IMR-90 (cell line): ENCODE results near the gene MTRFR.
"Not testable (repeated sequence)": the region's sequence is repeated elsewhere in the genome, so short reads cannot be mapped to it uniquely, and the experiment has no call there.

Experiments
- BHLHE40 ChIP-seq: fragments of 150-350 bp; IDR thresholded peaks from 2 replicates; pipeline ENCODE4 v1.6.1; 2016; ENCODE audit warnings: mild to moderate bottlenecking, low read depth, low read length
- CHD1 ChIP-seq: IDR thresholded peaks from 2 replicates; pipeline ENCODE4 v1.6.1; 2012; ENCODE audit warnings: low read depth, low read length, improper control_type of control experiment
- ELK1 ChIP-seq: fragments of 150-350 bp; IDR thresholded peaks from 2 replicates; pipeline ENCODE4 v1.6.1; 2016; ENCODE audit warnings: low read depth, mild to moderate bottlenecking, low read length, moderate library complexity, borderline replicate concordance
- FOS ChIP-seq: fragments of 150-350 bp; IDR thresholded peaks from 2 replicates; pipeline ENCODE4 v1.6.1; 2016; ENCODE audit warnings: low read depth, low read length
- MAFK ChIP-seq: IDR thresholded peaks from 2 replicates; pipeline ENCODE4 v1.6.1; 2012; ENCODE audit warnings: low read depth, low read length, improper control_type of control experiment
- MXI1 ChIP-seq: IDR thresholded peaks from 2 replicates; pipeline ENCODE4 v1.6.1; 2012; ENCODE audit warnings: low read depth, mild to moderate bottlenecking, low read length, moderate library complexity, borderline replicate concordance
- NFE2L2 ChIP-seq: fragments of 150-350 bp; IDR thresholded peaks from 2 replicates; pipeline ENCODE4 v1.6.1; 2016; ENCODE audit warnings: low read depth, mild to moderate bottlenecking, low read length
- POLR2A ChIP-seq: IDR thresholded peaks from 2 replicates; pipeline ENCODE4 v1.6.1; 2012; ENCODE audit warnings: mild to moderate bottlenecking, low read depth, low read length
- RAD21 ChIP-seq: IDR thresholded peaks from 2 replicates; pipeline ENCODE4 v1.6.1; 2012; ENCODE audit warnings: low read length, improper control_type of control experiment
- RCOR1 ChIP-seq: IDR thresholded peaks from 2 replicates; pipeline ENCODE4 v1.6.1; 2012; ENCODE audit warnings: mild to moderate bottlenecking, low read length, improper control_type of control experiment; ENCODE audit not compliant: insufficient replicate concordance
- RFX5 ChIP-seq: IDR thresholded peaks from 2 replicates; pipeline ENCODE4 v1.8.0; 2012; ENCODE audit warnings: low read depth, mild to moderate bottlenecking, low read length, moderate library complexity
- SMC3 ChIP-seq: fragments of 150-350 bp; IDR thresholded peaks from 2 replicates; pipeline ENCODE4 v1.6.1; 2016; ENCODE audit warnings: low read depth, mild to moderate bottlenecking, antibody characterized with exemption, low read length, moderate library complexity
- USF2 ChIP-seq: fragments of 150-350 bp; IDR thresholded peaks from 2 replicates; pipeline ENCODE4 v1.6.1; 2017; ENCODE audit warnings: mild to moderate bottlenecking, antibody characterized with exemption, low read length, low read depth
- TF ChIP-seq, protein P1 (sequence below): conservative IDR thresholded peaks from 2 replicates; pipeline ENCODE4 v1.5.1; 2012; ENCODE audit warnings: mild to moderate bottlenecking, low read depth, low read length, improper control_type of control experiment

DNA sequence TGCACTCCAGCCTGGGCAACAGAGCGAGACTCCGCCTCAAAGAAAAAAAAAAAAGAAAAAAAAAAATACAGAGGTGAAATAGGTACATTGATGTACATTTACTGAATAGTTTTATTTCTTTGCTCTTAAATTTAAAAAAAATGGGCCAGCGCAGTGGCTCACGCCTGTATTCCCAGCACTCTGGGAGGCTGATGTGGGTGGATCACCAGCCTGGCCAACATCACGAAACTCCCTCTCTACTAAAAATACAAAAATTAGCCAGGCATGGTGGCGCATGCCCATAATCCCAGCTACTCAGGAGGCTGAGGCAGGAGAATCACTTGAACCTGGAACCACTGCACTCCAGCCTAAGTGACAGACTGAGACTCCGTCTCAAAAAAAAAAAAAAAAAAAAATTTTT lies 25.4 kb upstream of the MTRFR start:
- TF ChIP-seq, protein P1, sequence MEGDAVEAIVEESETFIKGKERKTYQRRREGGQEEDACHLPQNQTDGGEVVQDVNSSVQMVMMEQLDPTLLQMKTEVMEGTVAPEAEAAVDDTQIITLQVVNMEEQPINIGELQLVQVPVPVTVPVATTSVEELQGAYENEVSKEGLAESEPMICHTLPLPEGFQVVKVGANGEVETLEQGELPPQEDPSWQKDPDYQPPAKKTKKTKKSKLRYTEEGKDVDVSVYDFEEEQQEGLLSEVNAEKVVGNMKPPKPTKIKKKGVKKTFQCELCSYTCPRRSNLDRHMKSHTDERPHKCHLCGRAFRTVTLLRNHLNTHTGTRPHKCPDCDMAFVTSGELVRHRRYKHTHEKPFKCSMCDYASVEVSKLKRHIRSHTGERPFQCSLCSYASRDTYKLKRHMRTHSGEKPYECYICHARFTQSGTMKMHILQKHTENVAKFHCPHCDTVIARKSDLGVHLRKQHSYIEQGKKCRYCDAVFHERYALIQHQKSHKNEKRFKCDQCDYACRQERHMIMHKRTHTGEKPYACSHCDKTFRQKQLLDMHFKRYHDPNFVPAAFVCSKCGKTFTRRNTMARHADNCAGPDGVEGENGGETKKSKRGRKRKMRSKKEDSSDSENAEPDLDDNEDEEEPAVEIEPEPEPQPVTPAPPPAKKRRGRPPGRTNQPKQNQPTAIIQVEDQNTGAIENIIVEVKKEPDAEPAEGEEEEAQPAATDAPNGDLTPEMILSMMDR = not testable (repeated sequence)
- not testable (repeated sequence) for TF ChIP-seq FOS, RCOR1, BHLHE40, POLR2A, USF2, RFX5, RAD21, SMC3, MAFK, MXI1, ELK1, CHD1, NFE2L2
